Bronchial epithelial cell (primary cell): Measurements from ENCODE around the gene CNTNAP2. TPM values are rescaled to one million over a fixed set of nuclear protein-coding genes. Genes with fewer than 3 reads are reported as not detected.
"Not testable (repeated sequence)": the region's sequence is repeated elsewhere in the genome, so short reads cannot be mapped to it uniquely, and the experiment has no call there.

Experiments used
- DNase-seq: peaks from one replicate; pipeline ENCODE4 v3.0.0-alpha.2; 2010; ENCODE audit warnings: low read depth
- FAIRE-seq: peaks from 2 replicates; lab custom pipeline; 2011; peaks lifted over from hg19 to GRCh38; lab: Jason Lieb, UNC
- H3K27me3 ChIP-seq: 2 replicates; pipeline ENCODE4 v1.5.1; 2011; ENCODE audit warnings: low read length; ENCODE audit not compliant: control insufficient read depth, insufficient read depth
- H3K36me3 ChIP-seq: 2 replicates; pipeline ENCODE4 v1.5.1; 2011; ENCODE audit warnings: low read length; ENCODE audit not compliant: control insufficient read depth, insufficient read depth
- H3K4me3 ChIP-seq: 2 replicates; pipeline ENCODE4 v1.5.1; 2011; ENCODE audit warnings: mild to moderate bottlenecking, low read depth, low read length, control low read depth
- CTCF ChIP-seq: IDR thresholded peaks from 2 replicates; pipeline ENCODE4 v1.5.1; 2011; ENCODE audit warnings: mild to moderate bottlenecking, moderate library complexity, low read length, control low read depth, inconsistent platforms; ENCODE audit not compliant: insufficient read depth, severe bottlenecking
- total RNA-seq: library from RNA; depleted of rRNA; stranded (reverse); fragments of >200 nt; gene quantifications from 2 replicates; pipeline ENCODE4 v1.2.1, GENCODE V29; 2014

Gene CNTNAP2
- total RNA-seq, 1 donor from 2014 or later: 0.26 TPM

GRCh38 chr7:147721962-147722830, 1605.6 kb downstream of the CNTNAP2 start:
- Histone ChIP-seq H3K4me3 (no peak overlapping the region), H3K36me3 (no peaks in the 10 kb centered on the region), H3K27me3 (no peaks in the 10 kb centered on the region)
- FAIRE-seq (no peak), DNase-seq (no peak)
- TF ChIP-seq CTCF: no peak

GRCh38 chr7:147723536-147723935, 1606.9 kb downstream of the CNTNAP2 start:
- DNase-seq: no peak
- H3K27me3 ChIP-seq: no peaks in the 10 kb centered on the region
- H3K36me3 ChIP-seq: no peaks in the 10 kb centered on the region
- no peak for TF ChIP-seq CTCF
- no peak for FAIRE-seq
- no peak overlapping the region for H3K4me3 ChIP-seq

- no peak for TF ChIP-seq CTCF
- no peak for FAIRE-seq
These were observed 1614.7 kb downstream of the CNTNAP2 start for GRCh38 chr7:147731311-147731710.

GRCh38 chr7:147737559-147738214, 1621.1 kb downstream of the CNTNAP2 start:
- not testable (repeated sequence) for H3K36me3 ChIP-seq, H3K27me3 ChIP-seq, DNase-seq, H3K4me3 ChIP-seq, FAIRE-seq

More at GRCh38 chr7:147731311-147731710, 1614.7 kb downstream of the CNTNAP2 start:
- no peaks in the 10 kb centered on the region for H3K27me3 ChIP-seq
- no peak overlapping the region for H3K4me3 ChIP-seq
- DNase-seq: no peak
- no peaks in the 10 kb centered on the region for H3K36me3 ChIP-seq

GRCh38 chr7:147742301-147742700, 1625.7 kb downstream of the CNTNAP2 start:
- DNase-seq (no peak), FAIRE-seq (no peak)
- TF ChIP-seq CTCF: no peak
- H3K27me3 ChIP-seq: no peaks in the 10 kb centered on the region
- H3K36me3 ChIP-seq: no peaks in the 10 kb centered on the region
- no peak overlapping the region for H3K4me3 ChIP-seq

GRCh38 chr7:147756300-147756699, 1639.7 kb downstream of the CNTNAP2 start:
- DNase-seq: no peak
- H3K4me3 ChIP-seq: no peak overlapping the region
- H3K27me3 ChIP-seq: no peaks in the 10 kb centered on the region
- no peak for TF ChIP-seq CTCF
- no peaks in the 10 kb centered on the region for H3K36me3 ChIP-seq
- FAIRE-seq: no peak
